HG03097 (cell line): ENCODE data around the gene GRAMD2B.

Source experiments
- ATAC-seq: cut with Tn5 transposase; IDR thresholded peaks from one replicate; pipeline ENCODE4 v1.9.1; 2021; ENCODE audit not compliant: unreplicated experiment, low FRiP score

GRAMD2B gene

GRCh38 chr5:126531543-126532120, 108.4 kb downstream of the GRAMD2B start:
- ATAC-seq = no peak

DNA sequence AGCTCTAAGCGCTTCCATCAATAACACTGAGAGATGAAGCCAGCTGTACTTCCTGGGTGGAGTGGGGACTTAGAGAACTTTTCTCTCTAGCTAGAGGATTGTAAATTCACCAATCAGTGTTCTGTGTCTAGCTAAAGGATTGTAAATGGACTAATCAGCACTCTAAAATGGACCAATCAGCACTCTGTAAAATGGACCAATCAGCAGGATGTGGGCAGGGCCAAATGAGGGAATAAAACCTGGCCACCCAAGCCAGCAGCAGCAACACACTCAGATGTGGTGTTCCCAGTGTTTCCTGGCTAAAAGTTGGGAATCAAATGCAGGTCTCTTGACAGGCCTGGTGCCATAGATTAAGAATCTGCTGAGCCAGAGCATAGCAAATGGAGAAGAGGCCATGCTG, 111.3 kb downstream of the GRAMD2B start:
- no peak for ATAC-seq

DNA sequence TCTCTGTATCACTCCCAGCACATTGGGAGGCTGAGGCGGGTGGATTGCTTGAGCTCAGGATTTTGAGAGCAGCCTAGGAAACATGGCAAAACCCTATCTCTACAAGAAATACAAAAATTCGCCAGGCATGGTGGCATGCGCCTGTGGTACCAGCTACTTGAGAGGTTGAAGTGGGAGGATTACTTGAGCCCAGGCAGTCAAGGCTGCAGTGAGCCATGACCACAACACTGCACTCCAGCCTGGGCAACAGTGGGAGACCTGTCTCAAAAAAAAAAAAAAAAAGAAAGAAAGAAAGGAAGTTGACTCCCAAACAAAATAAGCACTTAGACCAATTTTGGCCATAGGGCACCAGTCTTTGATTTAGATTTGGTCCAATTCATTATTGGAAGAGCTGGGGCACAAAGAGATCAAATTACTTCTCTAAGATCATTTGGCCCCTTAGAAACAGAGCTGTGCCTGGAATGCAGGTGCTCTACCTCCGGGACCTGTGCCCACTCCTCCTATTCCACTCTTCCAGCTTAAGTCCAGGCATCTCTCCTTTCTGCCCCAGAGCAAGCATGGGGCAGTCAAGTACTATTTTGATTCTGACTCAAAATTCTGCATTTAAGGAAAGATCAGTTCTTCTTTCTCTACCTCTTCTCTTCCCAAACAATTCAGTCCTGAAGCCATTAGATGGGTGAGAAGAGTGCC, 112.8 kb downstream of the GRAMD2B start:
- ATAC-seq = no peak

DNA sequence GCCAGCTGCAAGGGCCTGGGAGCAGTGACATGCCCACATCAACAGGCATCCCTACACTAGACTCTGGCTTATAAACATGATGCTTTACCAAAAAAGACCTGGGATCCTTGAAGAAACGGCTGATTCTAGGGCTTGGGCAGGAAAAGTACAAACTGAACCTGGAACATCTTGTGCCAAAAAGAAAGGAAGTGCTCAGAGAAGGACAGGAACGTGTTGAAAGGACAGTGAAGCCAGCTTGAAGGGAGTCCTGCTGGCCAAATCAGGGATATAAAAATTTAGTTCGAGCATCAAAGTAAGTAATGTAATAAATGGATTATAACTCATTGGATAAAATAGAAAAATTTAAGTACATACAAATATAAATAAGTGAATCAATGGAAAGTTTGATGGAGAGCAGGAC, 113.7 kb downstream of the GRAMD2B start:
- ATAC-seq = no peak

- ATAC-seq = no peak
Observed at GRCh38 chr5:126538579-126538978, 115.4 kb downstream of the GRAMD2B start.

- ATAC-seq = no peak
Observed at GRCh38 chr5:126540631-126541030, 117.4 kb downstream of the GRAMD2B start.

DNA sequence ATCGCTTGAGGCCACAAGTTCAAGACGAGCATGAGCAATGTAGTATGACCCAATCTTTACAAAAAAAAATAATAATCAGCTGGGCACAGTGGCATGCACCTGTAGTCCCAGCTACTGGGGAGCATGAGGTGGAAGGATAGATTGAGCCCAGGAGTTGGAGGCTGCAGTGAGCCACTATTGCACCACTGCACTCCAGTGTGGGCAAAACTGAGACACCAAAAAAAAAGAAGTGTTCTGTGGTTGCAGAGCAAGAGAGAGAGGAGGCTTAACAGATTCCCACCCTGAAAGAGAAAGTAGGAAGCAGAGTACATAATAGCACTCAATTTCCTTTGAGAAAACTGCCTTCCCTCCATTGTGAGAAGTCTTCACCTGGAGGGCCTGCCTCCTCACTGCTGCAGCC, 119.2 kb downstream of the GRAMD2B start:
- no peak for ATAC-seq

- no peak for ATAC-seq
Observed at GRCh38 chr5:126543009-126543408, 119.8 kb downstream of the GRAMD2B start.

GRCh38 chr5:126543660-126544059, 120.5 kb downstream of the GRAMD2B start:
- ATAC-seq = no peak
